ENCODE data around the gene KLC1. TPM values are rescaled to one million over a fixed set of nuclear protein-coding genes. Genes with fewer than 3 reads are reported as not detected.

KLC1 gene
- total RNA-seq, 4 donors from 2014 or later: 214 to 500 (median 268) TPM

GRCh38 chr14:103745424-103745823, 116.4 kb downstream of the KLC1 start:
- intact Hi-C loops (cut with DNase I; ENCODE audit: low total_unique reads): no loop called here
- no peak overlapping the region for H3K4me3 ChIP-seq (ENCODE audit: low read depth, poor library complexity, severe bottlenecking)
- no peak for TF ChIP-seq POLR2A (IDR thresholded peaks at IDR 0.05)
- TF ChIP-seq CTCF (IDR thresholded peaks at IDR 0.05): no peak
- peak in 1 of 2 donors; percentile 45 for DNase-seq (ENCODE audit: low spot score in 2 of 2)
- WGBS, 2 donors: 84 to 90% methylated on average over 5 of the region's 5 CpGs

- WGBS, 2 donors: 79 to 89% methylated on average over 10 of the region's 10 CpGs
- TF ChIP-seq CTCF (IDR thresholded peaks at IDR 0.05) (no peak), POLR2A (IDR thresholded peaks at IDR 0.05) (no peak)
- DNase-seq (ENCODE audit: low spot score in 2 of 2): peak in 1 of 2 donors; percentile 62
Measured at GRCh38 chr14:103746701-103747100, 117.7 kb downstream of the KLC1 start.

GRCh38 chr14:103748534-103748857, 119.5 kb downstream of the KLC1 start:
- intact Hi-C loops (cut with DNase I; ENCODE audit: low total_unique reads): no loop called here
- no peak overlapping the region for H3K4me3 ChIP-seq (ENCODE audit: low read depth, poor library complexity, severe bottlenecking)
- no peak for TF ChIP-seq CTCF (IDR thresholded peaks at IDR 0.05)
- TF ChIP-seq POLR2A (IDR thresholded peaks at IDR 0.05): no peak
- 84 to 94% methylated on average over 4 to 5 of the region's 5 CpGs for WGBS, 2 donors
- DNase-seq (ENCODE audit: low spot score in 2 of 2): no peak

More at GRCh38 chr14:103746701-103747100, 117.7 kb downstream of the KLC1 start:
- intact Hi-C loops (cut with DNase I; ENCODE audit: low total_unique reads): no loop called here
- H3K4me3 ChIP-seq (ENCODE audit: low read depth, poor library complexity, severe bottlenecking): no peak overlapping the region

GRCh38 chr14:103749452-103749851, 120.4 kb downstream of the KLC1 start:
- no peak overlapping the region for H3K4me3 ChIP-seq (ENCODE audit: low read depth, poor library complexity, severe bottlenecking)
- TF ChIP-seq CTCF (IDR thresholded peaks at IDR 0.05) (no peak), POLR2A (IDR thresholded peaks at IDR 0.05) (no peak)
- DNase-seq (ENCODE audit: low spot score in 2 of 2): no peak
- intact Hi-C loops (cut with DNase I; ENCODE audit: low total_unique reads): no loop called here
- WGBS, 2 donors: 93% methylated on average over 5 of the region's 5 CpGs

GRCh38 chr14:103749860-103750259, 120.8 kb downstream of the KLC1 start:
- intact Hi-C loops (cut with DNase I; ENCODE audit: low total_unique reads): no loop called here
- WGBS, 2 donors: 77 to 79% methylated on average over 5 of the region's 5 CpGs
- H3K4me3 ChIP-seq (ENCODE audit: low read depth, poor library complexity, severe bottlenecking): no peak overlapping the region
- DNase-seq (ENCODE audit: low spot score in 2 of 2): no peak
- TF ChIP-seq POLR2A (IDR thresholded peaks at IDR 0.05) (no peak), CTCF (IDR thresholded peaks at IDR 0.05) (no peak)

Other genes with a start within 250 kb of the KLC1 start
- gene MARK3, start 243.8 kb upstream of the KLC1 start, total RNA-seq: 10 to 100 TPM; 47.3 to 68.2 (median 58.8) TPM
- gene CKB, start 106.4 kb upstream of the KLC1 start, total RNA-seq: 100 to 1,000 TPM; 168 to 236 (median 214) TPM
- gene TRMT61A, start 100.0 kb upstream of the KLC1 start, total RNA-seq: 10 to 100 TPM in 3 of 4 donors, 1 to 10 TPM in 1; 9.2 to 22.5 (median 16.0) TPM
- 10 to 100 TPM; 40.3 to 44.3 (median 43.1) TPM for gene BAG5, start 66.6 kb upstream of the KLC1 start, total RNA-seq
- gene COA8, start 66.3 kb upstream of the KLC1 start, total RNA-seq: 10 to 100 TPM; 21.0 to 32.9 (median 30.0) TPM
- 10 to 100 TPM in 3 of 4 donors, 1 to 10 TPM in 1; 9.5 to 14.7 (median 12.3) TPM for gene XRCC3, start 86.2 kb downstream of the KLC1 start, total RNA-seq
- 100 to 1,000 TPM; 133 to 269 (median 154) TPM for gene ZFYVE21, start 86.6 kb downstream of the KLC1 start, total RNA-seq
- 10 to 100 TPM; 28.9 to 55.8 (median 41.5) TPM for gene PPP1R13B, start 218.4 kb downstream of the KLC1 start, total RNA-seq